CD4-positive, alpha-beta T cell treated with Interleukin-21 for 1 hour (primary cell): ENCODE results near the gene TBC1D16.
A peak's percentile ranks its signal among the peaks of the same experiment; 100 is the strongest.
"Not testable (repeated sequence)": the region's sequence is repeated elsewhere in the genome, so short reads cannot be mapped to it uniquely, and the experiment has no call there.

ENCODE experiments used
- DNase-seq: peaks from one replicate; pipeline ENCODE4 v3.0.0-alpha.2; 2020

Gene TBC1D16

DNA sequence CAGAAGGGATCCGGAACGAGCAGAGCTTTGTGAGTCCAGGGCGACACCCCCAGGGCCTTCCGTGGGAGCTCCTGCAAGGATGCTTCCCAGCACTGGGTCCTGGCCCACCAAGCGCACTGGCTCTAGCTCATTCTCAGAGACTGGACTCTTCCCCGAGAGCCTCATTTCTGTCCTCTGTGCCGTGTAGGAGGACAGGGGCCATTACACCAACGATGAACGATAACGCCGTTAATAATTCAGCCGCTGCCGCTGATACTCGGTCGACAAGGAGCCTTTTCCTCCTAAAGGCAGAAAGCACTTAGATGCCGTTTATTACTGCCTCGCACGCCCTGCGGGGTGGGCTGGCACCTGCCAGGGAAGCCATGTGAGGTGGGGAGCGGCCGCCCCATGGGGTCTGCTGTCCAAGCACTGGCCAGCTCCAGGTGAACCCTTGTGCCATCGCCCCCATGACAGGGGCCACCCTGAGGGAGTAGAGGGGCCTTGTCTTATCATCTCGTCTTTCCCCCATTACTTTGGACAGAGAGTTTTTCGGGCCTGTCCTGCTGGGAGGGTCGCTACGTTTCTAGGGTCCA is 33.5 kb downstream of the TBC1D16 start:
- DNase-seq, result no peak

DNA sequence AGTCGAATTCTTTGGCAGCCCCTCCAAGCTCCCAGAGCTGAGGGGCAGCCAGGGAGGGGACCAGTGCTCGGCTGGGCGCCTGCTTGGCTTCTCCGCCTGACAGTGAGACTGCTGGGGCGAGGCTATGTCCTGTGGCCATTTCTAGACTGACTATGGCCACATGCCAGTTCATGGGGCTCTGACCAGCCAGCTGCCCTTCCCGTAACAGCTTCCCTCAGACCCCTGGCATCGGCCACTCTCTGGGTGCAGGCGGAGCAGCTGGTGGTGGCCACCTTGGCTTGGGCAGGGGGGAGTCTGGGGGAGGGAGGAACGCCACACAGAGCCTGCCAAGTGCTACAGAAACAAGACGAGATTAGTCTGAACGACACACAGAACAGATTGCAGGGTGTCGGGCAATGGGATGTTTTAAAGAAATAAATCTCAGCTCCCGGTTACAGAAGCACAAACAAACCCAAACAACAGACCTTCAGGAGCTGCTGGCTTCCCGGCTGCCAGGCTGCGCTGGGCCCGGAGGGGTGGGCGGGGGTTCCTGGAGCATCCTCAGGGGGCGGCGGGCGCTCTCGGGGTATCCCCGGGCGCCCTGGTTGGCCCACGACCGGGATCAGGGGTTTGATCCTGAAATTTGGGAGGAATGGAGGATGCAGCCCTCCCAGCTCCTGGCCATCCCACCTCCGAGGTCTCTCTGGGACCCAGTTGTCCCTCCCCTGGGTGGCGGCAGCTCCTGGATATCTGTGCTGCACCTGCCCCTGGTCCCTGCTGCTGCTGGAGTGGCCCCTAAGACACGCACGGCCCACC is 34.5 kb downstream of the TBC1D16 start:
- no peak for DNase-seq

DNA sequence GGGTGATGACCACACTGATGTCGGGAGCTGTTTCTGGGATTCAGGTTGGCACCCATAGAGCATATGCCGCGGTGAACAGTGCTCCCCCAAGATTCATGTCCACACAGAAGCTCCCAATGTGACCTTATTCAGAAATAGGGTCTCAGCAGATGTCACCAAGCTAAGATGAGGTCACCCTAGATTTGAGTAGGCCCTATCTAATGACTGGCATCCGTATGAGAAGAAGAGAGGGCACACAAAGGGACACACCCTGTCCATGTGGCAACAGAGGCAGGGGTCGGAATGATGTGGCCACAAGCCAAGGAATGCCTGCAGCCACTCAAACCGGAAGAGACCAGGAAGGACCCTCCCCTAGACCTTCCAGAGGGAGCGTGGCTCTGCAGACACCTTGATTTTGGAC is 35.5 kb downstream of the TBC1D16 start:
- no peak for DNase-seq

DNA sequence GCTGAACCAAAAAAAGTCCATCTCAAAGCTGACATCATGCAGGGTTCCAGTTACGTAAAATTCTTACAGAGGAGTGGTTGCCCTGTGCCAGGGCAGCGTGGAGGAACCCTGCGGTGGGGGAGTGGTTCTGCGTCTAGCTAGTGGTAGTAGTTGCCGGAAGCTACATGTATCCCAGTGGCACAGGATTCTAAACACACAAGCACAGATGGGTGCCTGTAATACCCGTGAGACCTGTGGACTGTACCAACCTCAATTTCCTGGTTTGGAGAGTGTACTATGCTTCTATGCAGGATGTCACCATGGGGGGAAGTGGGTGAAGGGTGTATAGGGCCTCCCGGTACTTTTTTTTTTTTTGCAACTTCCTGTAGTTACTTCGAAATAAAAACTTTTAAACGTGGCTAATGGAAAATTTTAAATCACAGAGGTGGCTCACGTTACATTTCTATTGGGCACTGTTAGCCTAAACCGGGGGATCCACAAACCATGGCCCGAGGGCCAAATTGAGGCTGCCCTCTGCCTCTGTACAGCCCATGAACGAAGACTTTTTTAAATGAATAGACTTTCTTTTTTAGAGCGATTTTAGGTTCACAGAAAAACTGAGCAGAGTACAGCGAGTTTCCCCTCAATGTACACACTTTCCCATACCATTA is 38.5 kb downstream of the TBC1D16 start:
- DNase-seq, result peak; percentile 94

DNA sequence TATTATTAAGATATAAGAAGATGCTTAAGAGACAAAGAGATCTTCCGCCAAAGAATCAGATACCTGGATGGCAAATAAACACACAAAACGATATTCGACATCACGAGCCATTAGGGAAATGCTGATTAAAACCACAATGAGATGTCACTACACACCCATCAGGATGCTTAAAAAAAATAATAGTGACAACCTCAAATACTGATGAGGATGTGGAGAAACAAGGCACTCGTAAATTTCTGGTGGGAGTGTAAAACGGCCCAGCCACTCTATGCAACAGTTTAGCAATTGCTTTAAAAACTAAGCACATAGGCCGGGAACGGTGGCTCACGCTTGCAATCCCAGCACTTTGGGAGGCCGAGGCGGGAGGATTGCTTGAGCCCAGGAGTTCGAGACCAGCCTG is 39.4 kb downstream of the TBC1D16 start:
- DNase-seq, result peak; percentile 26

DNA sequence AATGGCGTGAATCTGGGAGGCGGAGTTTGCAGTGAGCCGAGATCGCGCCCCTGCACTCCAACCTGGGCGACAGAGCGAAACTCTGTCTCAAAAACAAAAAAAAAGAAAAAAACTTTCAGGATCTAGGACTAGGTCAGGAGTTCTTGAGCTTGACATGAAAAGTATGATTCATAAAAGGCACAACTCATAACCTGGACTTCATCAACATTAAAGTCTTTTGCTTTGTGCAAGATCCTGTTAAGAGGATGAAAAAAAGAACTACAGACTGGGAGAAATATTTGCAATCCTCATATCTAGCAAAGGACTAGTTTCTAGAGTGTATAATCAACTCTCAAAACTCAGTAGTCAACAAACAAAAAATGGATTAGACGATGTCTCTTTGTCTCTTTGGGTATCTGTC is 40.0 kb downstream of the TBC1D16 start:
- no peak for DNase-seq

DNA sequence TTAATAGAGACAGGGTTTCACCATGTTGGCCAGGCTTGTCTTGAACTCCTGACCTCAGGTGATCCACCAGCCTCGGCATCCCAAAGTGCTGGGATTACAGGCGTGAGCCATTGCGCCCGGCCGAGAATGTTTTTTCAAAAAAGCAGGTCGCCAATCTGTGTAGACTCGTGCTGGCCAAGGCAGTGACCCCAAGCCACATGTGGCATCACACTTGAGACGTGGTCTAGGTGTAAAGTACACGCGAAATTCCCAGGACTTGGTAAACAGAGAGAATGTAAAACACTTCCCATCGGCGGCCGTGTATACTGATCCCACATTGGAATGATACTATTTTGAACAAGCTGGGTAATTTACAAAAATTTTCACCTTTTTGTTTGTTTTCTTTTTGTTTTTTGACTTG is 41.1 kb downstream of the TBC1D16 start:
- DNase-seq, result no peak

DNA sequence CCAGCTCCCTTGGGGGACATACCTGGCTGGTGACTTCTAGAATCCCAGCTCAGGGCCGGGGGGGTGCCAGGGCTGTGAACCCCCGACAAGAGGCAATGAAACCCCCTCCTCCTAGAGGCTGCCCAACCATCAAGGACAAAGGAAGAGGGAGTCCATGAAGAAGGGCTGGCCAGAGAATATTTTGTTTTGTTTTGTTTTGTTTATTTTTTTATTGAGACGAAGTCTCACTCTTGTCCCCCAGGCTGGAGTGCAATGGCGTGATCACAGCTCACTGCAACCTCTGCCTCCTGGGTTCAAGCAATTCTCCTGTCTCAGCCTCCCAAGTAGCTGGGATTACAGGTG is 41.5 kb downstream of the TBC1D16 start:
- not testable (repeated sequence) for DNase-seq

DNA sequence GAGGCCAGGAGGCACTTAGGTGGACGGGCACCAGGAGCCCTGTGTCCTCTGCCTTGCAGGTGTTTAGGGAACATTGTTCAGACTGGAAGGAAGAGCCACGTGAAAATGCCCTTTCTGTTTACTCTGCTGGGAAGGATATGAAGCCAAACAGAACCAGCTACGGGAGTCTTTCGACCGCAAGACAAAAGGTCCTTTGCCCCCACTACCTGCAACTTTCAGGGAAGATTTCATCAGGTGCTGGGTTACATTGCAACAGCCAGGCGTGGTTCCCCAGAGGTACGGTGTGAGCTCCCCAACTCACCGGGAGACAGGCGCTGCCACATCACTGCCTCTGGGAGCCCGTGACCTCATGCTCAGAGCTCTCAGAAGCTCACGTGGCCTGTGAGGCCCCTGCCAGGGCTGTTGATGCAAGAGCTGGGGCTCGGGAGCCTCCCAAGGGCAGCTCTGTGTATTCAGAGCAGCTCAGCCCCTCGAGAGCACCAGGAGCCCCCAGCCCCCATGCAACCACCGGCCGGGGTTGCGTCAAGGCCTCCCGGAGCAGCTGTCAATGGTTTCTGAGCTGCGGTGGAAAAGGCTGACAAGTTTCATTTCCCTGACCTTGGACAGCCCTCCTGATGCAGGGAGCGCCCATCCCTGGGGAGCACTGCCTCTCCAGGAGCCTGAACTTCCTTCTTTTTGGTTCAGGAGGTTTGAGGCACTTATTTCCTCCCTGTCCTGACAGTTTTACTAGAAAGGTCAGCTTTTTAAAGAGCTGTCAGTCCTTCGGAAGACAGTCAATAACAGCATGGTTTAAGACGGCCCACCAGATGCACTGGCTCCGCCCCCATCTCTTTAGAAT is 42.1 kb downstream of the TBC1D16 start:
- peak; percentile 13 for DNase-seq

DNA sequence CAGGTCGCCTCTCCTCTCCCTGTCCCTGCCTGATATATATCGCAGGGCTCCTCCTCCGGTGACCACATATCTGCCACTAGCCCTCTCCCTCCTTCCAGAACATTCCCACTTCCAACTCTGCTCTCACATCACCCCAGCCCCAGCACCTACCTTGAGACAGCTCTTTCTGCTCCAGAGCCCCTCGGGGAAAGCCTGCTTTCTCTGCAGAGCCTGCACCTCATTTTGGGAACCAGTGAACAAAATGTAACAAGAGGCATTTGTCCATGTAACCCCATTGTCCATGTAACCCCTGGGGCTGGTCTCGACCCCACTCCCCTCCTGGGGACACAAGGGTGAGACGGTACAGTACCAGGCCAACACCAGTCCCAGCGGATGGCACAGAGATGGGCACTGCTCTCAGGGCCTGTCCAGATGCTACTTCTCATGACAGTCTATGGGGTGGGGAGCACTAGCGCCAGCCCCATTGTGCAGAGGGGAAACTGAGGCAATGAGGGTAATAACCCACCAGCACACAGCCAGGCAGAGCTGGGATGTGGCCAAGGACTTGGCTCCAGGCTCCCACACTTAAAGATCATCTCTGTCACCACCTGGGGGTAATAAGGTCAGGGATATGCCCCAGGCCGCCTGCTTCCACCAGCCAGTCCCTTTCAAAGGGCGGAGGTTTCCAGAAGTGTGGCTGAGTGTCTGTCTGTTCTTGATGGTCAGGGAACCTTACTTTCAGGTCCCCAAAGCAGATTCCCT is 42.9 kb downstream of the TBC1D16 start:
- no peak for DNase-seq

DNA sequence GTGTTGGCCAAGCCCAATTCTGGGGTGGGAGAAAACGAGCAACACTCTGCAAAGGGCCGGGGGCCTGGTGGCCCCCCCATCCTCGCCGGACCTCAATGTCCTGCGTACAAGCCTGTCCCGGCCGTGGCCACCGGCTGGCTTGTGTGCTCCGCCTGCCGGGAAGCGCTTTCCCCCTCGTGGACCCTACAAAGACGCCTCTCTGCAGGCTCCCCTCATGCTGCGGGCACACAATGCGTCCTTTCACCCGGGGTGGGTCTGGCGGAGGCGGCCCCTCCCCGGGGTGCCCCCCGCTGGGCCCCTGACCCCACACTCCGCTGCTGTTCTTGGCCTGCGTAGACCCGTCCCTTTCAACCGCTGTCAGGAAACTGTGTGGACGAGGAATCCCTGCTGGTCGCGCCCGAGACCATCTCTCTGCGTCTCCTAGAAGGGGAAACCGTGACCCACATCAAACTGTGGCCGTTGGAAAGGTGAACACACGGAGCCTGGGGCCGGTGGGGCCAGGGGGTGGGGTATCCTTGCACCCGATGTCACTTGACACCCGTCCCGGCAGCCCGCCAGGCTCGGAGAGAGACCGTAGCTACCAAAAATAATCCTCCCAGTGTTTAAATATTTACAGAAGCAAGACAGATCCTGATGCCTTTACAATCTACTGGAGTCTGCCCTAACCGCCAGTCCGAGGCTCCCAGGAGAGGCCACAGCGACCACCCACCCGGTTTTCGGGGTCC is 43.6 kb downstream of the TBC1D16 start:
- no peak for DNase-seq

DNA sequence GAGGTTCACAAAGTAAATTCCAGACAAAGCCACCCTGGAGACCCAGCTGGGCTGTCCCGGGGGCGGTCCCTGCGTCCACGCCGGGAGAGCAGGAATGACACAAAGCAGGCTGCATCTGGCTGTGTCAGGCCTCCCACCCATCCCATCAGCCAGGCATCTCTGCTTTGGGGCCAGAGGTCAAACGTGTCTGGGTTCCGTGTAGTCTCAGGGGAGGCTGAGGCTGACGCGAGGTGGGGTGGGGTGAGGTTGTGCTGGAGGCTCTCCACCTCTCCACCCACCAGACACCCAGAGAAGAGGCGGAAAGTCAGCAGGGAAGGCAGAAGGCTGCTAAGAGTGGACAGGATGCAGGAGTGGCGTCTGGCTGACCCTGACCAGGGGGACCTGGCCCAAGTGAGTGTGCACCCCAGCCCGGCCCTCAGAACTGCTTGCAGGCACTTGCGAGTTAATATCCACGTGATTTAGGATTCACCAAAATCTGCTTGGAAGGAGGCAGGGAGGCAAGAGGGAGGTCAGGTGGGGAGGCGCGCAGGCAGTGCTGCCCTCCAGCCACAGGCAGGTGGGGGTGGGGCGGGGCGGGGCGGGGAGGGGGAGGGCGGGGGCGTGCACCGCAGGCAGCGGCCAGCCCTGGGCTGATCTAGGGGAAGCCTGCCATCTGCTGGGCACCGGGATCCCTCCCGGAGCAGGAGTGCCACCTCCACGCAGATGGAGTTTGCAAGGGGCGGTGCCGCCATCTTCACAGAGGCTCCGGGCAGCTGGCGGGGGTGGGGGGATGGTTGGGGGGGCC is 44.3 kb downstream of the TBC1D16 start:
- peak; percentile 88 for DNase-seq

DNA sequence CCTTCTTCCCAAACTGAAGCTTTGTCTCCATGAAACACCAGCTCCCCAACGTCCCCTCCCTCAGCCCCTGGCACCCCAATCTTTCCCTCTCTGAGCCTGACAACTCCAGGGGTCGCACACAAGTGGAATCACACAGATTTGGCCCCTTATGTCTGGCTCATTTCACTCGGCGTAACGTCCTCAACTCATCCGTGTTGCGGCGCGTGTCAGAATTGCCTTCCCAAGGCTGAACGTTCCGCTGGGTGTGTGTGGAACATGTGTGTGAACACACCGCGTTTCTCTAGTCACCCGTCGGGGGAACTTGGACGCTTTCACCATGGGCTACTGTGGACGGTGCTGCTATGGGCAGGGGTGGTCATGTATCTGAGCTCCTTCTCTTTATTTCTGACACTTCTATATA is 45.0 kb downstream of the TBC1D16 start:
- no peak for DNase-seq

DNA sequence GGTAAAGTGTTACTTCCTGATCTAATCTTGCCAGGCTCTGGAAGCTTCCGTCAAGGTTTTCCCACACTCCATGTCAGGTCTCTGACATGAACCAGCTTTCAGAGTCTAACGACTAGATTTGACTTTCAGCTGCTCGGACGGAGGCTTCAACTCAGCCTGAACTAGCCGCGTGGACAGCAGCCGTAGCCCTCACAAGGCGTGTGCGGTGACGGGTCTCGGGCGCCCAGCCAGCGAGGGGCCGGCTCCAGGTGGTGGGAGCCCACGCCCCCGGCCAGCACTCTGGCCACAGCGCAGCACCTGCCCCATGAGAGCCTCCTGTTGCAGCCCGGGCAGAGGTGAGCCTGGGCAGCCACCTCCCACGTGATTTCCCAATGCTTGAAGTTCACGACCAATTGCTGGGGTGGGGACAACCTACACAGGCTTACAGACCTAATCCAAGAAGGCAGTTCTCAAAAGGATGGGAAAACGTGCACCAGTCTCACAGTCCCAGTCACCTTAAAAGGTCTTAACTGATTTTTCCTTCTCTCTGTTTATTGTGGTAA is 45.5 kb downstream of the TBC1D16 start:
- DNase-seq, result no peak

DNA sequence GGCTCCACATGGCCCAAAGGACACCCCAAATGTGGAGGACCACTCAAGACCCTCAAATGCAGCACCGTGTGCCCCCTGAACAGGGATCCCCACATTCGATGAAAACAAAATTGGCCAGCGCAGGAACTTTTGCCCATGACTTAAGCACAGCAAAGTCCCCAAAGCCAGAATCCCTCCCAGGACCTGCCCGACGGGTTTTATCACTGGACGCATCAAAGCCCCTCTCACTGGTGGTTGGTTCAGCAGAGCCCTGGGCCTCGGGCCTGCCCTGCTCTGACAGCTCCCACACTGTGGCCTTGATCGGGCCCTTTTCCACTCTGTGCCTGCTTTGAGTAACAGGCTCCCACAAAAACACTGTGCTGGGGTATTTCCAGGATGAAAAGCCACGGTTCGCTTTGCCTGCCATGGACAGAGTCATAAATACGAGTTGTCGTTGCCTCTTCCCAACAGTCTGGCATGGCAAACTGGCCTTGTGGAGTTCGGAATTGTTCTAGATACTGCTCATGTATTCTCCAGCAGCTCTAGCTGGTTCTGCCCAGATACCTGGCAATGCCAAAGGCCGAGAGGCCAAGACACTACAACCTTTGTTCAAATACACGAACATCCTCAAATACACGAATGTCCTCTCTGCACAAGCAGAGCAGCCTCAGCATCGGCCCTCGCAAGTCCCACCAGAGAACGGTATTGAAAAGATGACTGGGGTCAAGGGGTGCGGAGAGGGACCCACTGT is 46.4 kb downstream of the TBC1D16 start:
- no peak for DNase-seq

DNA sequence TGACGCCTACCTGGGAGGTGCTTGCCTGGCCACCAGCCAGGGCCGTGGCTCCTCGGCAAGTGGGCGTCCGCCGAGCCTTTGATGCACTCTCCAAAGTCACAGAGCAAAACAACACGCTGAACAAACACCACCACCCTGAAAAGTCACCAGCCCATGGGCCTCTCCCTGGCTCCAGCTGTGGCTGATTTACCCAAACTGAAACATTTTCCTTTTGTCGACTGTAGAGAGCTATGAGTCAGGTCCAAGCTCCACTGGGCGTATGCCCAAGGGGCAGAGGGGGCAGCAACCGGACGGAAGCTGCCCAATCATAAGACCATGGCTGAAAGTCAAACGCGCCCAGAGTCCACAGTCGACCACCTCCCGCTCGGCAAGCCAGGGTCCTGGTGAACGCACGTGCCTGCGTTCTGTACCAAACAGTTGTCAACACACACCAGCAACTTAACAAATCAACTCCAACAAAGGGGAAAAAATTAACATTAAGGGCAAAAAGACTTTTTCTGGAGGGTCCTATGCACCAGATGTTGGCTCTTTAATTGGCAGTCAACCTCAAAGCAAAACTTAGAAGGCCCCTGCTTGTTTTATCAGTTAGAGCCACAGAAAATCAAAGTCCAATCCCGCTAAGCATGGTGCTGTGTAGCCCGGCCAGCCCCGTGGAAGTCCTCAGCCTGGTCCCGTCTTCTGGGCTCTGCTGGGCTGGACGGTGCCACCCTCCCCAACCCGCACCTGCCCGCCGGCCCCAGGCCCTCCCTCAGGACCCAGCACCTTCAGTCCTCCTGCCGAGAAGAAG is 47.3 kb downstream of the TBC1D16 start:
- no peak for DNase-seq

DNA sequence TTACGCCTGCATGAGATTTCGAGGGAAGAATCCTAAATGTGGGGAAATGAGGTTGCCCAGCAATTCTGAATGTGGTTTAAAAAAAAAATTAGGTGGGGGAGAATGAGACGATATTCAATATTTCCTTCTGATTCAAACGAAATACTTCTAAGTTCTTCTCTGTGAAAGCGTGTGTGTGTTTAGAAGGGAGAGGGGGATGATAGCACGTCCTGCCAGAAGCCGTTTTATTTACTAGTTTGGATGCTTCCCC is 47.8 kb downstream of the TBC1D16 start:
- no peak for DNase-seq

DNA sequence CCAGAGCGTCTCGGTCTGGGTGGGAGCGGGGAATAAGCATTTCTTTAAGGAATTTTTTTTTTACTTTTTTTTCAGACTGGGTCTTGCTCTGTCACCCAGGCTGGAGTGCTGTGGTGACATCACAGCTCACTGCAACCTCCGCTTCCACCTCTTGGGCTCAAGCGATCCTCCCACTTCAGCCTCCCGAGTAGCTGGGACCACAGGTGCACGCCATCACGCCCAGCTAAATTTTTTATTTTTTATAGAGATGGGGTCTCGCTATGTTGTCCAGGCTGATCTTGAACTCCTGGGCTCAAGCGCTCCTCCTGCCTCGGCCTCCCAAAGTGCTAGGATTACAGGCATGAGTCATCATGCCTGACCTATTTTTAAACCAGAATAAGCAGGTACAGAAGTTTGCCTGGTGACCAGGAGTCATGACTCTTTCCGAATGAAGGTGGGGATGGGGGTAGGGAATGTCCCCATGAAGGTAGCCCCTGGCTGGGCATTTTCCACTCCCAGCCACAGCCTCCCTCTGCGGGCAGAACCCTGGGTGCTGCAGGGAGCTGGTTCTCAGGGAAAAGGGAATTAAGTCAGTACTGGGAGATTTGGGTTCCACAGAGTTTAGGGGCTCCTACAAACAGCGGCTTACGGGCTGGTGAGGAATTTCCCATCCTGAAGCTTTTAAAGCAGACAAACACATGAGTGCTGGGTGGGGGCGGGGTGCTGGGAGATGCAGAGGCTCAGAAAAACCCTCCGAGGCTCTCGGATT is 48.3 kb downstream of the TBC1D16 start:
- no peak for DNase-seq
